CD4-positive, alpha-beta T cell treated with Interleukin-4 for 4 hours (primary cell): ENCODE data around the gene KLHL22.
"Not testable (repeated sequence)": the region's sequence is repeated elsewhere in the genome, so short reads cannot be mapped to it uniquely, and the experiment has no call there.

Experiments used
- DNase-seq: peaks from one replicate; pipeline ENCODE4 v3.0.0-alpha.2; 2020

KLHL22 gene

DNA sequence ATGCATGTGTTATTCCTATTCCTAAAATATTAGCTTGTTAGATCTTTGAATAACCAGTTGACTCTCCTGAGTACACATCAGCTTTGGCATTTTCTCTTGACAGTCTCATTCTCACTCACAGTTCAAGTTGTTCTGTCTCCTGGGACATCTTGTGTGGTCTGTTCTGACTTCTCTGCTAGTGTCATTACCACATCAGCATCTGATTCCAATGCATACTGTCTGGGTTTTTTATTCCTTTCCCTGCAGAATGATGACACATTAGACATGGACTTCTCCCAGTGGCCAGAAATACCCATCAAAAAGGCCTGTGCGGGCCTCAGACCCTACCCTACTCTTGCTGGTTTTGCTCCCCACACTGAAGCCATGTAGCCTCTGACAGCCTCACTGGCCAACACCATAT lies 99.0 kb downstream of the KLHL22 start:
- DNase-seq = no peak

GRCh38 chr22:20395907-20396287 lies 99.7 kb downstream of the KLHL22 start:
- no peak for DNase-seq

DNA sequence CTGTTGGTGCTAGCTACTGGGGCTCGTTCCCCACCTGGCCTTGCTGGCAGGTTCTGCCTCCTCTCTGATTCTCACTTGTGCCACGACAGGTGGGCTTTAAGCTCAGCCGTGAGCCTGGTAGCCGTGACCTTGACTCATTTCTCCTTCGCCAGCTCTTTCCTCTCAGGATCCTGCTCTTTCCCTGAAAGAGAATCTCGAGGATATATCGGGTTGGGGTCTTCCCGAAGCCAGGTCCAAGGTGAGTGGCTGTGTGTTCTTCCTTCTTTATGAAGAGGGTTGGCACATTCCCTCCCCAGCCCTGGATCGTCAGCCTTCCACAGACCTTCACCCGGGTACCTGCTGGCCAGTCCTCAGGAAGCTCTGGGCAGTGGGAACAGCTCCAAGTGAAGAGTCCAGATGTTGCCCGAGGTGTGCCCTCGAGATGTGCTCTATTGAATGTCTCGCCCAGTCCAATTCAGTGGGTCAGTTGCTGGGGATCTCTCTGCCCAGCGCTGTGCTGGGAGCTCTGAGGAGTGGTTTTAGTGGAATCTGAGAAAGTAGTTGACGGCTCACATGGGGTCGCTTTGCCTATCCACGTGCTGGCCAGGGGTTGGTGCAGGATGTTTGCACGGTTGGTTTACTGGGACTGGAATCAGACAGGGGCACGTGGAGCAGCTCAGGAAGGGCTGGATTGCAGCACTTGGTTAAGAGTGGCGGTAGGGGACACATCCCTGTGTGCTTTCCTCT lies 100.3 kb downstream of the KLHL22 start:
- no peak for DNase-seq

GRCh38 chr22:20393705-20394476 lies 101.7 kb downstream of the KLHL22 start, which contains the start of gene ZNF74:
TSS of gene ZNF74 (plus strand) at chr22:20394151. CDS start at chr22:20394629, 478 bp downstream.
- peak; percentile 88 for DNase-seq

DNA sequence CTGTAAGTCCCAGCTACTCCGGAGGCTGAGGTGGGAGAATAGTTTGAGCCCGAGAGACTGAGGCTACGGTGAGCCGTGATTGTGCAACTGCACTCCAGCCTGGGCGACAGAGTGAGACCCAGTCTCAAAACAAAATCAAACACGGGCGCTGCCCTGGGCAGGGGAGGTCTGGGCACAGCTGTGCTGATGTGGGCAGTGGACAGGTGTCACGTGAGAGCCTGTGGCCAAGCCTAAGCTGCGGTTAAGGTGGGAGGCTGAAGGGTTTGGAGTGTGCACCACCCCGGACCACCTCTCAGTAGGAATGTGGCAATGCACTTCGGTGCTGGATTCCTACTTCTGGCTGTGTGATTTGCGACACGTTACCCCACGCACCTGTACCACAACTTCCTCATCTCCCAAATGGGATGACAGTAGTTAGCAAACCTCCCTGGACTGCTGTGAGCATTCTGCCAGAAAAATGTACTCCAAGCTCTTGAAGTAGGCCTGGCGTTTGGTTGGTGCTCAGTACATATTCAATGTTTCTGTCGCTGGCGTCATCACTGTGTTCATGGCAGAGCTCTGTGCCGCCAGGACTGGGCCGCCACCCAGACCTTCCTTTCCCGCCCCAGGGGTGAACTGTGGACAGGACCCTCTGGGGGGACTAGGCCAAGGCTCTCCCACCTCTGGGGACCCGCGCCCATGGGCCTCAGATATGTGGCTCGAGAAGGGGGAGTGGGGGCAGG lies 102.5 kb downstream of the KLHL22 start:
- DNase-seq = no peak

DNA sequence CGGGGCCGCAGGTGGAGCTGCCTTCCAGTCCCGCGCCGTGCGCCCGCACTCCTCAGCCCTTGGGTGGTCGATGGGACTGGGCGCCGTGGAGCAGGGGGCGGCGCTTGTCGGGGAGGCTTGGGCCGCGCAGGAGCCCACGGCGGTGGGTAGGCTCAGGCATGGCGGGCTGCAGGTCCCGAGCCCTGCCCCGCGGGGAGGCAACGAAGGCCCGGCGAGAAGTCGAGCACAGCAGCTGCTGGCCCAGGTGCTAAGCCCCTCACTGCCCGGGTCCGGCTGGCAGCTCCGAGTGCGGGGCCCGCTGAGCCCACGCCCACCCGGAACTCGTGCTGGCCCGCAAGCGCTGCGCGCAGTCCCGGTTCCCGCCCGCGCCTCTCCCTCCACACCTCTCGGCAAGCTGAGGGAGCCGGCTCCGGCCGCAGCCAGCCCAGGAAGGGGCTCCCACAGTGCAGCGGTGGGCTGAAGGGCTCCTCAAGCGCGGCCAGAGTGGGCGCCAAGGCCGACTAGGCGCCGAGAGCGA lies 103.2 kb downstream of the KLHL22 start:
- DNase-seq = not testable (repeated sequence)
